OCI-LY1 (cell line): Measurements from ENCODE around the gene LIN9.

Experiments
- EZH2 ChIP-seq: fragments of 200-600 bp; sonication (generic), shearing (Covaris generic); IDR thresholded peaks from 2 replicates; pipeline ENCODE4 v1.8.0; 2017; ENCODE audit warnings: borderline replicate concordance, mixed run types, mild to moderate bottlenecking, antibody characterized with exemption, low read length, moderate library complexity, mixed read lengths
- TF ChIP-seq, protein P1 (sequence below): fragments of 200-600 bp; sonication (generic), shearing (Covaris generic); IDR thresholded peaks from 2 replicates; pipeline ENCODE4 v1.5.1; 2017; ENCODE audit warnings: mild to moderate bottlenecking, antibody characterized with exemption, low read length, moderate library complexity, mixed read lengths

DNA sequence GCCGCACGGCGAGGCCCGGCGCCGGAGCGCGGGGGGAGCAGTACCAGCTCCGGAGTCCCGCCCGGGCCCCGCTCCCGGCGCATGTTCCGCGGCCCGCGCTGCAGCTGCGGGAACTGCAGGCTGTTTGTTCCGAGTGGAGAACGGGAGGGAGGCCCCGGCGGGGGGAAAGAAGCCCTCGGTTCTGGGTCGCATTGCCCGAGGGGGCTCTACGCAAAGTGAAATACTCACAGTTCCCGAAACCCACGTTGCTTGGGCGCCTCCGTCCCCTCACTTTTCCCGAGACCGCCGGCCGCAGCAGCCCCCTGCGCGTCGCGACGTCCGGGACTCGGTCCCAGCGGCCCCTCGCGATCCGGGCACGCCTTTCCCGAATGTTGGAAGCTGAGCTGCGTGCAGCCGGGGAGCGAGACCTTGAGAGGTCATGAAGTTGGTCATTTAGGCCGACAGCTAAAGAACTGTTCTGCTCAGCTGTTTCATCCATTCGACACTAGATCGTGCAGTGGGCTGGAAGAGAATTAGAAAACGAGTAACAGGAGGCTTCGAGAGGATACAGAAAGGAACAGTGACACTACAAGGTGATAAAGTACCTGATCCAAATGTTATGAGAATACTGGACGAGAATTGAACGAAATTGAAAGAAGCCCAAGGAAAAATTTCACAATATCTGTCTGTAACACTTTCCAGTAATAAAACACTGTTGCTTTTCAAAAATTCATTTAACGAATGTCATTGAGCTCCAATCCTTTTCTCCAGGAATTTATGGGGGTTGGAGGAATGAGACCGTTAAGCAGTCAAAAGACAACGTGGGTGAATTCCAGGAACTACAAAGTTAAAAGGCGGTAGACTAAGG is 657 bp upstream of the LIN9 start:
- TF ChIP-seq, protein P1, sequence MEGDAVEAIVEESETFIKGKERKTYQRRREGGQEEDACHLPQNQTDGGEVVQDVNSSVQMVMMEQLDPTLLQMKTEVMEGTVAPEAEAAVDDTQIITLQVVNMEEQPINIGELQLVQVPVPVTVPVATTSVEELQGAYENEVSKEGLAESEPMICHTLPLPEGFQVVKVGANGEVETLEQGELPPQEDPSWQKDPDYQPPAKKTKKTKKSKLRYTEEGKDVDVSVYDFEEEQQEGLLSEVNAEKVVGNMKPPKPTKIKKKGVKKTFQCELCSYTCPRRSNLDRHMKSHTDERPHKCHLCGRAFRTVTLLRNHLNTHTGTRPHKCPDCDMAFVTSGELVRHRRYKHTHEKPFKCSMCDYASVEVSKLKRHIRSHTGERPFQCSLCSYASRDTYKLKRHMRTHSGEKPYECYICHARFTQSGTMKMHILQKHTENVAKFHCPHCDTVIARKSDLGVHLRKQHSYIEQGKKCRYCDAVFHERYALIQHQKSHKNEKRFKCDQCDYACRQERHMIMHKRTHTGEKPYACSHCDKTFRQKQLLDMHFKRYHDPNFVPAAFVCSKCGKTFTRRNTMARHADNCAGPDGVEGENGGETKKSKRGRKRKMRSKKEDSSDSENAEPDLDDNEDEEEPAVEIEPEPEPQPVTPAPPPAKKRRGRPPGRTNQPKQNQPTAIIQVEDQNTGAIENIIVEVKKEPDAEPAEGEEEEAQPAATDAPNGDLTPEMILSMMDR: no peak
- no peak for TF ChIP-seq EZH2
